Measurements from ENCODE around the gene ARHGAP15.

GRCh38 chr2:143698352-143698751 is 569.1 kb downstream of the ARHGAP15 start:
- TF ChIP-seq POLR2A (IDR thresholded peaks at IDR 0.05) (no peak), CTCF (IDR thresholded peaks at IDR 0.05) (no peak), POLR2AphosphoS5 (IDR thresholded peaks at IDR 0.05) (no peak)
